ENCODE measurements around the gene DEFB113.

DNA sequence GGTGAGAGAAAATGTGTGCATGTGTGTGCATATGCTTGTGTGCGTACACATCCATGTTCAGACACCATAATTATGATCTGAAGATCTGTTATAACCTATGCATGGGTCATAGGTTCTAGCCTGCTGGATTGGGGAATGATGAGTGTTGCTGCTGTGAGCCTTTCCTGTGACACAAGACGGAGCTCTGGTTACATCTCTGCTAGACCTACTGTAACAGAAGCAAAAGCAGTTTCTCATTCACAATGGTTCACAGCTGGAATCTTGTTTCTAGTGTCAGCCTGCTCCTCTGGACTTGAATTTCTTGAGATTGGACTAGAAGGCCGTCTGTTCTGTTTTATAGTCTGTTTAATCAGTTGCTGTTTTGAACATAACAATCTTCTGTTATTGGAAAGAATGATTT is 45.6 kb downstream of the DEFB113 start:
- TF ChIP-seq, protein P1, sequence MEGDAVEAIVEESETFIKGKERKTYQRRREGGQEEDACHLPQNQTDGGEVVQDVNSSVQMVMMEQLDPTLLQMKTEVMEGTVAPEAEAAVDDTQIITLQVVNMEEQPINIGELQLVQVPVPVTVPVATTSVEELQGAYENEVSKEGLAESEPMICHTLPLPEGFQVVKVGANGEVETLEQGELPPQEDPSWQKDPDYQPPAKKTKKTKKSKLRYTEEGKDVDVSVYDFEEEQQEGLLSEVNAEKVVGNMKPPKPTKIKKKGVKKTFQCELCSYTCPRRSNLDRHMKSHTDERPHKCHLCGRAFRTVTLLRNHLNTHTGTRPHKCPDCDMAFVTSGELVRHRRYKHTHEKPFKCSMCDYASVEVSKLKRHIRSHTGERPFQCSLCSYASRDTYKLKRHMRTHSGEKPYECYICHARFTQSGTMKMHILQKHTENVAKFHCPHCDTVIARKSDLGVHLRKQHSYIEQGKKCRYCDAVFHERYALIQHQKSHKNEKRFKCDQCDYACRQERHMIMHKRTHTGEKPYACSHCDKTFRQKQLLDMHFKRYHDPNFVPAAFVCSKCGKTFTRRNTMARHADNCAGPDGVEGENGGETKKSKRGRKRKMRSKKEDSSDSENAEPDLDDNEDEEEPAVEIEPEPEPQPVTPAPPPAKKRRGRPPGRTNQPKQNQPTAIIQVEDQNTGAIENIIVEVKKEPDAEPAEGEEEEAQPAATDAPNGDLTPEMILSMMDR (conservative IDR thresholded peaks at IDR 0.05; ENCODE audit: low read depth, low read length) = no peak
- TF ChIP-seq EZH2 (IDR thresholded peaks at IDR 0.05; ENCODE audit: borderline replicate concordance, low read depth, low read length, poor library complexity, severe bottlenecking) = no peak
